GM23248 (cell line): Measurements from ENCODE around the gene TMC2. TPM values are rescaled to one million over a fixed set of nuclear protein-coding genes. Genes with fewer than 3 reads are reported as not detected.

Source experiments
- DNase-seq: peaks from one replicate; pipeline ENCODE4 v3.0.0-alpha.2; 2015
- H2AFZ ChIP-seq: fragments of 200-600 bp; sonication (generic); 2 replicates; pipeline ENCODE4 v1.6.1; 2016; ENCODE audit warnings: antibody characterized with exemption
- H3F3A ChIP-seq: fragments of 200-600 bp; sonication (generic); 2 replicates; pipeline ENCODE4 v1.6.1; 2016; ENCODE audit warnings: mild to moderate bottlenecking, antibody characterized with exemption, mixed run types; ENCODE audit not compliant: insufficient read depth
- H3K27ac ChIP-seq: fragments of 200-600 bp; sonication (generic); 2 replicates; pipeline ENCODE4 v1.5.1; 2016; ENCODE audit warnings: mild to moderate bottlenecking
- H3K27me3 ChIP-seq: fragments of 200-600 bp; sonication (generic); replicated peaks from 2 replicates; pipeline ENCODE4 v1.6.1; 2016; ENCODE audit warnings: mild to moderate bottlenecking; ENCODE audit not compliant: insufficient read depth
- H3K36me3 ChIP-seq: fragments of 200-600 bp; sonication (generic); 2 replicates; pipeline ENCODE4 v1.6.1; 2016; ENCODE audit warnings: low read depth, mild to moderate bottlenecking
- H3K4me1 ChIP-seq: fragments of 200-600 bp; sonication (generic); 2 replicates; pipeline ENCODE4 v1.6.1; 2016; ENCODE audit warnings: mild to moderate bottlenecking; ENCODE audit not compliant: insufficient read depth
- H3K4me2 ChIP-seq: fragments of 200-600 bp; sonication (generic); one replicate; pipeline ENCODE4 v1.6.1; 2016; ENCODE audit warnings: mild to moderate bottlenecking; ENCODE audit not compliant: unreplicated experiment
- H3K4me3 ChIP-seq: fragments of 200-600 bp; sonication (generic); 2 replicates; pipeline ENCODE4 v1.5.1; 2016; ENCODE audit warnings: mild to moderate bottlenecking
- H3K79me2 ChIP-seq: fragments of 200-600 bp; sonication (generic); 2 replicates; pipeline ENCODE4 v1.6.1; 2016; ENCODE audit warnings: mild to moderate bottlenecking; ENCODE audit not compliant: insufficient read depth
- H3K9ac ChIP-seq: fragments of 200-600 bp; sonication (generic); 2 replicates; pipeline ENCODE4 v1.6.1; 2016; ENCODE audit warnings: mild to moderate bottlenecking
- H3K9me2 ChIP-seq: fragments of 200-600 bp; sonication (generic); 2 replicates; pipeline ENCODE4 v1.6.1; 2016; ENCODE audit warnings: mixed run types, mild to moderate bottlenecking, moderate library complexity; ENCODE audit not compliant: insufficient read depth
- H3K9me3 ChIP-seq: fragments of 200-600 bp; sonication (generic); one replicate; pipeline ENCODE4 v1.6.1; 2017; ENCODE audit warnings: low read depth
- H4K20me1 ChIP-seq: fragments of 200-600 bp; sonication (generic); 2 replicates; pipeline ENCODE4 v1.6.0; 2016; ENCODE audit not compliant: insufficient read depth
- EZH2 ChIP-seq: fragments of 200-600 bp; sonication (generic); IDR thresholded peaks from 2 replicates; pipeline ENCODE4 v1.6.1; 2018; ENCODE audit warnings: antibody characterized with exemption, mild to moderate bottlenecking; ENCODE audit not compliant: insufficient read depth, poor library complexity, severe bottlenecking
- EZH2phosphoT487 ChIP-seq: fragments of 200-600 bp; sonication (generic); IDR thresholded peaks from 2 replicates; pipeline ENCODE4 v1.6.1; 2018; ENCODE audit warnings: antibody characterized with exemption, moderate library complexity, mild to moderate bottlenecking, low read depth; ENCODE audit not compliant: insufficient read depth
- WGBS, 2 experiments: methylation state at CpG; one replicate each; pipeline ENCODE4 v1.1.6; 2015 to 2017; ENCODE audit warnings: low lambda C conversion rate in 2 of 2, low coverage in 1 of 2; ENCODE audit errors: missing lambda C conversion rate in 2 of 2; 5-methylcytosine and 5-hydroxymethylcytosine counted together
- in situ Hi-C: fragments of 300-500 bp; cut with MboI; formaldehyde crosslinking; loops from 2 replicates; pipeline ENCODE4 v1.15.0; 2020
- polyA plus RNA-seq: library from polyadenylated mRNA; unstranded; fragments of >200 nt; fragmentation: Nextera tagmentation; extraction: Ambion mirVana; gene quantifications from 2 replicates; pipeline ENCODE4 v1.2.1, GENCODE V29; 2016
- total RNA-seq: library from RNA; depleted of rRNA; stranded (reverse); fragments of >200 nt; shearing (Covaris generic); gene quantifications from 2 replicates; pipeline ENCODE4 v1.2.3, GENCODE V29; 2014

TMC2 gene
- total and polyA plus RNA-seq, 2 experiments from 2014 or later, result not detected

DNA sequence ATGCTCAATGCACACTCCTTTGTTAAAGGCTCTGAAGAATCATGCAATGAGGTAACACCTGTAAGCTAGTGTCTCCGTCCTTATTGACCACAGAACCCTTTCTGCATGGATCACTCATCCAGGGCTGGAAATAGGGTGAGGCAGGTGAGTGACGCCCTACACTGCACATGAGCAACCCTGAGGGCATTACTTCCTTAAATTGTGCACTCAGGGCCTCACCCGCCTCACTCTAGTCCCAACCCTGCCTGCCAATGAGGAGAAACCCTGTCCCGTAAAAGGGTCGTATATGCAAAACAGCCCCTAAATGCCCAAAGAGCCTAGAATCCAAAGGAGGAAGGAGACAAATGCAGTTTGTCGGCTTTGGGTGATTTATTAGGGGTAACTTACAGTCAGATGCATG is 82.4 kb downstream of the TMC2 start:
- H3K9me3 ChIP-seq, result no peaks in the 10 kb centered on the region
- no peak overlapping the region for H2AFZ ChIP-seq
- H3K9ac ChIP-seq, result no peak overlapping the region
- in situ Hi-C loops, result no loop called here
- H3K4me1 ChIP-seq, result no peaks in the 10 kb centered on the region
- no peaks in the 10 kb centered on the region for H3K79me2 ChIP-seq
- DNase-seq, result no peak
- no peak overlapping the region for H3K4me2 ChIP-seq
- no peak overlapping the region for H3K27ac ChIP-seq
- H3K4me3 ChIP-seq, result no peak overlapping the region
- H4K20me1 ChIP-seq, result no peaks in the 10 kb centered on the region
- no peak for TF ChIP-seq EZH2phosphoT487
- TF ChIP-seq EZH2, result no peak
- H3K9me2 ChIP-seq, result no peaks in the 10 kb centered on the region
- peaks cover 47% of the 10 kb centered on the region for H3K27me3 ChIP-seq
- H3K36me3 ChIP-seq, result no peaks in the 10 kb centered on the region
- 38% methylated on average over 6 of the region's 6 CpGs for WGBS, 2 experiments
- H3F3A ChIP-seq, result 0 out of 2 replicates have a peak, but pooled peaks cover 3% of the 10 kb centered on the region

DNA sequence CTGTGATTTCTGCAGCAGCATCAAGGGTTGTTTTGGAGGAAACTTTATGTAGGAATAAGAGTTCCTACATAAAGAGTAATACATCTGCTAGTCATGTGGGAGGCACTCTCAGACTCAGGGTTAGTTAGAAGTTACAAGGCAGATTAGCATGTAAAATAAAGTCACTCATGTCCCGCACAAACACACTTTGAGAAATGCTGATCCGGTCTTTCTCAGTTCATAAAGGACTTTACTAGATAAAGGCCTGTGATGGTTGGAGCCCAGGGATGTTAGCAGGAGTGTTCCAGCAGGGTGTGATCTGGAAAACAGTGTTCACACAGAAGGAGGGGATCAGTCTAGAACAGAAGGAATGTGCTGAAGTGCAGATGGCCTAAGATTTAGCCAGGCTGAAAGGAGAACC is 83.0 kb downstream of the TMC2 start:
- Histone ChIP-seq H3K27me3 (peaks cover 48% of the 10 kb centered on the region), H3K4me3 (no peak overlapping the region), H3K4me1 (no peaks in the 10 kb centered on the region), H3K36me3 (no peaks in the 10 kb centered on the region), H3K27ac (no peak overlapping the region), H3K79me2 (no peaks in the 10 kb centered on the region), H3K9me3 (no peaks in the 10 kb centered on the region), H3F3A (0 out of 2 replicates have a peak, but pooled peaks cover 3% of the 10 kb centered on the region), H3K9ac (no peak overlapping the region), H3K4me2 (no peak overlapping the region), H3K9me2 (no peaks in the 10 kb centered on the region), H4K20me1 (no peaks in the 10 kb centered on the region), H2AFZ (no peak overlapping the region)
- 0 to 2% methylated on average over 2 of the region's 2 CpGs for WGBS, 2 experiments
- TF ChIP-seq EZH2 (no peak), EZH2phosphoT487 (no peak)
- DNase-seq, result no peak
- in situ Hi-C loops, result no loop called here

DNA sequence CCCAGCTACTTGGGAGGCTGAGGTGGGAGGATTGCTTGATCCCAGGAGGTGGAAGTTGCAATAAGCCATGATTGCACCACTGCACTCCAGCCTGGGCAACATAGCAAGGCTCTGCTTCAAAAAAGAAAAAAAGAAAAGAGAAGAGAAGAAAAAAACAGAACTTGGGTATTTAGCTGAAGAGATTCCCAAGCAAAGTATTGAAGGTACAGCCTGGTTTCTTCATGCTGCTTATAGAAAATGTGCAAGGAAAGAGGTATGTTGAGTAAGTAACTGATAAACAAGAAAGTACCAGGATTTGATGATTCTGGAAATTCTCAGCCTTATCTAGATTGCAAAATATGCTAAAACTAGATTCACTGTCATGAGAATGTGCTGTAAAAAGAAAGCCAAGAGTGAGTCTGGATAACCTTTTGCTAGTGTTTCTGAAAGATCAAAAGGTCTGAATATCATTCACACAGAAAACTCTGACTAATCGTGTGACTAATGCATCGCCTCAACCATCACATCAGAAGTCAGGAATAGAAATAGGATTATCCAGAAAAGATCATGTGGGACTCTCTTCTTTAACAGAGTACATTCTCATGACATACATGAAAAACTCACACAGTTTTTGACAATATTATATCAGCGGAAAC is 83.7 kb downstream of the TMC2 start:
- Histone ChIP-seq H3K79me2 (no peaks in the 10 kb centered on the region), H3K36me3 (no peaks in the 10 kb centered on the region), H3K4me3 (no peak overlapping the region), H3K9me3 (no peaks in the 10 kb centered on the region), H3K9me2 (no peaks in the 10 kb centered on the region), H3K4me2 (no peak overlapping the region), H3K9ac (no peak overlapping the region), H4K20me1 (no peaks in the 10 kb centered on the region), H2AFZ (no peak overlapping the region), H3K27me3 (peaks cover 48% of the 10 kb centered on the region), H3F3A (0 out of 2 replicates have a peak, but pooled peaks cover 3% of the 10 kb centered on the region), H3K27ac (no peak overlapping the region), H3K4me1 (no peaks in the 10 kb centered on the region)
- in situ Hi-C loops, result no loop called here
- 52 to 60% methylated on average over 3 of the region's 3 CpGs for WGBS, 2 experiments
- TF ChIP-seq EZH2phosphoT487 (no peak), EZH2 (no peak)
- DNase-seq, result peak; percentile 19

DNA sequence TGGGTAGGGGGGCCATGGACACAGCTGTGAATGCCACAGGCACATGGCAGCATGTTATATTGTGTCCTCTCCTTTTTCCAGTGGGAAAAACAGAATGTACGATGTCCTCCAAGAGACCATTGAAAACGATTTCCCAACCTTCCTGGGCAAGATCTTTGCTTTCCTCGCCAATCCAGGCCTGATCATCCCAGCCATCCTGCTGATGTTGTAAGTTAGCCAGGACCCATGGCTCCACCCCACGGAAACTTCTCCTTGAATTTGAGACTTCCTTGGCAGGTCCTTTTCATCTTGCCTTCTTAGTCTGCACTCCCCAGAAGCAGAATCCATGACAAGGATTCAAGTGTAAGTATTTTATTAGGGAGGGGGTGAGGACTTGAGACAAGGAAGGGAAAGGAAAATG is 87.8 kb downstream of the TMC2 start:
- Histone ChIP-seq H3F3A (peaks cover 22% of the 10 kb centered on the region), H3K4me2 (no peak overlapping the region), H3K4me1 (0 out of 2 replicates have a peak, but pooled peaks cover 8% of the 10 kb centered on the region), H3K9me2 (no peaks in the 10 kb centered on the region), H3K36me3 (no peaks in the 10 kb centered on the region), H3K9ac (no peak overlapping the region), H3K27me3 (peaks cover 26% of the 10 kb centered on the region; the same call in 1 of the 2 replicates), H3K79me2 (no peaks in the 10 kb centered on the region), H2AFZ (no peak overlapping the region), H3K27ac (no peak overlapping the region), H4K20me1 (no peaks in the 10 kb centered on the region), H3K4me3 (no peak overlapping the region), H3K9me3 (no peaks in the 10 kb centered on the region)
- no peak for TF ChIP-seq EZH2phosphoT487
- no peak for TF ChIP-seq EZH2
- no peak for DNase-seq
- 14 to 15% methylated on average over 4 of the region's 4 CpGs for WGBS, 2 experiments
- in situ Hi-C loops, result no loop called here

DNA sequence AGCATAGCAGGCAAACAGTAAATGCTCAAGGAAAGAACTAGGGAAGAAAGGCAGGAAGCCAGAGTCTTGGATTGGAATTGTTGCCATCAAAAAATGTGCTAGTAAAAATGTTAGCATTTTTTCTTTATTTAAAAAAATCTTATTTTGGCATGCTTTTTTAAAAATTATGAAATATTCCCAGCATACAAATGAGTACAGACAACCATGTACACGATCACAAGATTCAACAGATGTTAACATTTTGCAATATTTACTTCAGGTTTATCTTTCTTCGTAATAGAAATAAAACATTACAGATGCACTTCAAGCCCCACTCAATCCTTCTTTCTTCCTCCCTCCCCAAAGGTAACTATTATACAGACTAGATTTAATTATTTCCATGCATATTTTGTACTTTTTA is 88.7 kb downstream of the TMC2 start:
- in situ Hi-C loops, result no loop called here
- no peak for DNase-seq
- Histone ChIP-seq H3K4me3 (no peak overlapping the region), H3K4me1 (0 out of 2 replicates have a peak, but pooled peaks cover 8% of the 10 kb centered on the region), H4K20me1 (no peaks in the 10 kb centered on the region), H3K27me3 (peaks cover 26% of the 10 kb centered on the region; the same call in 1 of the 2 replicates), H3K79me2 (no peaks in the 10 kb centered on the region), H2AFZ (no peak overlapping the region), H3K9ac (no peak overlapping the region), H3K9me3 (no peaks in the 10 kb centered on the region), H3F3A (peaks cover 19% of the 10 kb centered on the region), H3K27ac (no peak overlapping the region), H3K9me2 (no peaks in the 10 kb centered on the region), H3K36me3 (no peaks in the 10 kb centered on the region), H3K4me2 (no peak overlapping the region)
- TF ChIP-seq EZH2 (no peak), EZH2phosphoT487 (no peak)
- WGBS, 2 experiments, result 14 to 15% methylated on average over 2 of the region's 2 CpGs
